ENCODE measurements around the gene GRIN2C.

Gene GRIN2C

DNA sequence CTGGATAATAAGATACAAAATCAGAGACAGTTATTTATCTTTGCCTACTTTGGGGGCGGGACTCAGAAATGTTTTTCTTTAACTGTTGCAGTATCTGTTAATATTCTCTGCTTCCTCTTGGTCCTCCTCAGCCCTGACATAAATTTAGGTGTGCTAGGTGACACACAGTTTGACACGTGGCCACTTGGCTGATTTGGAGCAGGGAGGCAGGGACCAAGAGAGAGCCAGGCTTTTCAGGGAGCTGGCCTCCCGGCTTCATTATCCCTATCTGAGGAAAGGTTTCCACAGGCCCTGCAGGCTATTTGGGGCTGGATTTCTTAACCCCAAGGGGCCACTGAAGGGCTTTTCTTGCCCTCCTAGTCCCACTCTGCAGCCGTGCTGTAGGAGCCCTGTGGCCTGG lies 63.5 kb downstream of the GRIN2C start:
- DNase-seq, result no peak

DNA sequence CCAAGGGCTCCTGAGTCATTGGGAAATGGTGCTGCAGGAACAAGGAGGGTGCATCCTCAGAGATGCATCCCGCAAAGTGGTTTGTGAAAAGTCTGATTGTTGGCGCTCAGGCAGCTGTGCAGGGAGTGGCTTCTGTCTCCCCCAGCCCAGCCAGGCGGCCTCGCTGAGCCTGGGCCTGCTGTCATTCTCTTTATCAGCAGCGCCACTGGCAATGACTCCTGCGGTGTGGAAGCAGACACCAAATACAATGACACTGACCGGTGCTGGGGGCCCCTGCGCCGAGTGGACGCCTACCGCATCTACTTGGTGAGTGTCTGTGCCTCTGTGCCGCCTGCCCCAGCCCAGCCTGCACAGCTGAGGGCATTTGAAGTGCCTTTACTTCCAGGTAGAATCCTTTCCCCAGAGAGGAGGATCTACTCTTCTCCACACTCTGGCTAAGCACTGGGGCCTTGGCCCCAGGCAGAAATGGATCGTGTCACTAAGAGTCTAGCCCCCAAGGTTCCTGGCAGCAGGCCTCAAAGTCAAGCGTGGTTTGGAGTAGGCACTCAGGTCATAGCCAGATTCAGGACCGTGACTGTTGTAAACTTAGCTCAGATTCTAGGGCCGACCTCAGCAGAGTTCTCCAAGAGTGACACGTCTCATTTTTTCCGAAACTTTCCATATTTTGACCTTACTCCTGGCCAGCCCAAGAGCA lies 64.2 kb downstream of the GRIN2C start:
- DNase-seq, result no peak

DNA sequence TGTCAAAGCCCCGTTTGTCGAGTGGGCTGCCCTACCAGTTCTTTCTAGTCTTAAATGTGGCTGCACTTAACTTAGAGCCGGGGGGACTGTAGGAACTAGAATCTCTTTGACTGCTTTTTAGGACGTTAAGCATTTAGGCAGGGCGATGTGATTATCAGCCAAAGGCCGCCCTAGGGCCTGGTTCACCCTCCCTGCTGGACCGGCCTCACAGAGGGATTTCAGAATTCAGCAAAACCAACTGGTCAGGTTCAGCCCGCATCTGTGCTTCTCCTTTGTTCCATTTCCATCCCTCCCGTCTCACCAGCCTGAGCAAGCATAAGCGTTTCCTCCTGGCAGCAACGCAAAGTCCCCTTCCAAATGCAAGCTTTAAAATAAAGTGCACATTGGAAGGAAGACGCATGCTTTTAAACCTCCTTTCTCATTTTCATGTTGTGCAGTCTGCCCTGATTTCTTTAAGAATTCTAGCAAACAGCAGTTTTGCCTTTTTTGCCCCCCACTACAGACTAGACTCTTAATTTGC lies 67.0 kb downstream of the GRIN2C start:
- DNase-seq, result no peak
